Endothelial cell of umbilical vein (primary cell): ENCODE results near the gene TSR1. TPM values are rescaled to one million over a fixed set of nuclear protein-coding genes. Genes with fewer than 3 reads are reported as not detected.

ENCODE experiments used
- BruUV-seq: library from RNA; stranded (reverse); fragments of 400-500 nt; replicated peaks from 2 replicates; lab custom pipeline; 2021; lab: Mats Ljungman, UMichigan
- CTCF ChIA-PET: fragments of 300-600, 350-600 bp; sonication (Branson Sonifier 250); formaldehyde crosslinking; loops from one replicate; lab custom pipeline; 2021; ENCODE audit warnings: antibody characterized with exemption, inconsistent platforms; lab: Charles Lee
- POLR2A ChIA-PET: fragments of 300-600, 350-600 bp; sonication (Branson Sonifier 250); formaldehyde crosslinking; loops from one replicate; lab custom pipeline; 2021; ENCODE audit warnings: antibody characterized with exemption, inconsistent platforms; lab: Charles Lee
- DNase-seq: peaks from one replicate; pipeline ENCODE4 v3.0.0-alpha.2; 2011; ENCODE audit warnings: low read depth, low spot score
- FAIRE-seq: peaks from 2 replicates; lab custom pipeline; 2011; peaks lifted over from hg19 to GRCh38; lab: Jason Lieb, UNC
- H2AFZ ChIP-seq: 2 replicates; pipeline ENCODE4 v1.6.0; 2012; ENCODE audit warnings: low read depth, low read length, control low read depth, inconsistent platforms
- H3K27ac ChIP-seq: 2 replicates; pipeline ENCODE4 v1.5.1; 2011; ENCODE audit warnings: low read depth, mild to moderate bottlenecking, control low read depth, low read length, moderate library complexity; ENCODE audit not compliant: insufficient read depth
- H3K27me3 ChIP-seq, 2 experiments: 2 replicates each; pipeline versions ENCODE4 v1.6.0 to v1.6.1; 2011; ENCODE audit warnings: low read length in 2 of 2, mixed read lengths in 1 of 2; ENCODE audit not compliant: control insufficient read depth in 2 of 2, insufficient read depth in 2 of 2
- H3K36me3 ChIP-seq, 2 experiments: 2 replicates in 1 of 2; 3 replicates in 1 of 2; pipeline ENCODE4 v1.5.1; 2011; ENCODE audit warnings: low read length in 2 of 2, mild to moderate bottlenecking in 1 of 2, moderate library complexity in 1 of 2; ENCODE audit not compliant: control insufficient read depth in 2 of 2, insufficient read depth in 2 of 2; ENCODE audit errors: extremely low read depth in 1 of 2
- H3K4me1 ChIP-seq: 3 replicates; pipeline ENCODE4 v1.5.1; 2011; ENCODE audit warnings: mild to moderate bottlenecking, low read length; ENCODE audit not compliant: control insufficient read depth, insufficient read depth; ENCODE audit errors: extremely low read depth
- H3K4me2 ChIP-seq: 2 replicates; pipeline ENCODE4 v1.6.1; 2011; ENCODE audit warnings: low read length, control low read depth, mixed read lengths; ENCODE audit not compliant: insufficient read depth
- H3K4me3 ChIP-seq, 3 experiments: fragments of 200-600 bp in 1 of 3; sonication (generic), shearing (Covaris generic) in 1 of 3; replicated peaks in 1 of 3; 2 replicates each; pipeline ENCODE4 v1.5.1; 2011 to 2016; ENCODE audit warnings: control low read depth in 3 of 3, low read length in 3 of 3, mild to moderate bottlenecking in 2 of 3, inconsistent platforms in 1 of 3, low read depth in 1 of 3, moderate library complexity in 1 of 3; ENCODE audit not compliant: insufficient read depth in 1 of 3
- H3K79me2 ChIP-seq: 2 replicates; pipeline ENCODE4 v1.6.0; 2012; ENCODE audit warnings: low read length, inconsistent platforms; ENCODE audit not compliant: control insufficient read depth, insufficient read depth
- H3K9ac ChIP-seq: replicated peaks from 2 replicates; pipeline ENCODE3; 2011; ENCODE audit warnings: low read length, control low read depth; ENCODE audit not compliant: insufficient read depth; ENCODE audit errors: extremely low read depth
- H3K9me1 ChIP-seq: replicated peaks from 3 replicates; pipeline ENCODE4 v1.6.0; 2011; ENCODE audit warnings: mild to moderate bottlenecking, low read length; ENCODE audit not compliant: control insufficient read depth, insufficient read depth; ENCODE audit errors: extremely low read depth
- H3K9me3 ChIP-seq: replicated peaks from 2 replicates; pipeline ENCODE4 v1.5.1; 2012; ENCODE audit warnings: low read length, inconsistent platforms; ENCODE audit not compliant: control insufficient read depth, insufficient read depth
- H4K20me1 ChIP-seq: replicated peaks from 2 replicates; pipeline ENCODE3; 2011; ENCODE audit warnings: mild to moderate bottlenecking, low read length; ENCODE audit not compliant: control insufficient read depth, insufficient read depth; ENCODE audit errors: extremely low read depth
- EZH2 ChIP-seq: IDR thresholded peaks from 2 replicates; pipeline ENCODE4 v1.6.1; 2012; ENCODE audit warnings: borderline replicate concordance, low read depth, mild to moderate bottlenecking, moderate library complexity, low read length, inconsistent platforms; ENCODE audit not compliant: severe bottlenecking
- FOS ChIP-seq: IDR thresholded peaks from 2 replicates; pipeline ENCODE4 v1.6.1; 2011; ENCODE audit warnings: mild to moderate bottlenecking, low read length, moderate library complexity, borderline replicate concordance; ENCODE audit not compliant: insufficient read depth
- GATA2 ChIP-seq: IDR thresholded peaks from 2 replicates; pipeline ENCODE4 v1.7.0; 2011; ENCODE audit warnings: low read depth, mild to moderate bottlenecking, moderate library complexity, mixed read lengths, low read length; ENCODE audit not compliant: insufficient read length, insufficient read depth
- JUN ChIP-seq: IDR thresholded peaks from 2 replicates; pipeline ENCODE4 v1.6.1; 2011; ENCODE audit warnings: borderline replicate concordance, low read depth; ENCODE audit not compliant: insufficient read length, insufficient read depth
- MYC ChIP-seq: IDR thresholded peaks from one replicate; pipeline ENCODE4 v1.6.1; 2011; ENCODE audit warnings: mild to moderate bottlenecking, low read depth, low read length
- POLR2A ChIP-seq: IDR thresholded peaks from 2 replicates; pipeline ENCODE4 v1.6.1; 2012; ENCODE audit warnings: low read depth, mild to moderate bottlenecking, control low read depth, low read length
- POLR2AphosphoS5 ChIP-seq: IDR thresholded peaks from 2 replicates; pipeline ENCODE4 v1.6.1; 2012; ENCODE audit warnings: low read depth, mild to moderate bottlenecking, control low read depth, low read length, moderate library complexity; ENCODE audit not compliant: insufficient read depth
- dilution Hi-C: fragments of 300-500 bp; cut with MboI; formaldehyde crosslinking; loops from one replicate; pipeline ENCODE4 v1.15.0; 2019; ENCODE audit warnings: low sequenced_read_pairs; ENCODE audit not compliant: extremely low pct_ligation_motif_present
- intact Hi-C: fragments of 100-400 bp; cut with micrococcal nuclease; formaldehyde crosslinking; loops from one replicate; pipeline ENCODE4 v1.10.0; 2022
- polyA plus RNA-seq, 4 experiments: library from polyadenylated mRNA; depleted of rRNA in 3 of 4; stranded (reverse) in 3 of 4; unstranded in 1 of 4; fragments of >200 nt; gene quantifications; 2 replicates each; pipeline versions ENCODE4 v1.2.1 to v1.2.3, GENCODE V29; 2011 to 2012; ENCODE audit warnings: missing spikeins in 1 of 4
- total RNA-seq: library from RNA; stranded (reverse); gene quantifications from 2 replicates; pipeline ENCODE4 v1.2.3, GENCODE V29; 2021
- TF ChIP-seq, protein P1 (sequence below): IDR thresholded peaks from 2 replicates; pipeline ENCODE4 v1.6.1; 2011; ENCODE audit not compliant: insufficient read depth, insufficient read length

TSR1 gene
- total and polyA plus RNA-seq, 2 donors (not counting 3 experiments of a cell fraction or from before 2014, with no cell fraction given), result 6.2 to 39.9 TPM

- H3K9me3 ChIP-seq, result no peaks in the 10 kb centered on the region
- H3K9ac ChIP-seq, result no peak overlapping the region
- POLR2A ChIA-PET, result interaction anchor here (1.0 kb wide), 1 partner anchor 8 kb away, joined by 3 read pairs; the partner anchor contains the start of genes SMG6 and SRR
- no peaks in the 10 kb centered on the region for H4K20me1 ChIP-seq
- H3K4me1 ChIP-seq, result no peaks in the 10 kb centered on the region
- H3K4me3 ChIP-seq, result no peak overlapping the region
- H3K27ac ChIP-seq, result no peak overlapping the region
- no peaks in the 10 kb centered on the region for H3K27me3 ChIP-seq
- intact Hi-C loops, result no loop called here
- dilution Hi-C loops, result no loop called here
- FAIRE-seq (no peak), DNase-seq (no peak)
- no peak overlapping the region for H2AFZ ChIP-seq
- H3K9me1 ChIP-seq, result no peaks in the 10 kb centered on the region
- H3K79me2 ChIP-seq, result peaks cover 19% of the 10 kb centered on the region
- CTCF ChIA-PET, result interaction anchor here (1.3 kb wide), 1 partner anchor 9 kb away, joined by 5 read pairs; no protein-coding TSS in a partner anchor
- H3K4me2 ChIP-seq, result no peak overlapping the region
- H3K36me3 ChIP-seq, result peaks cover 13 to 31% of the 10 kb centered on the region in 2 experiments
- TF ChIP-seq EZH2 (no peak), JUN (peak; percentile 1), GATA2 (no peak), MYC (no peak), POLR2AphosphoS5 (no peak), FOS (no peak), POLR2A (no peak)
- TF ChIP-seq, protein P1, sequence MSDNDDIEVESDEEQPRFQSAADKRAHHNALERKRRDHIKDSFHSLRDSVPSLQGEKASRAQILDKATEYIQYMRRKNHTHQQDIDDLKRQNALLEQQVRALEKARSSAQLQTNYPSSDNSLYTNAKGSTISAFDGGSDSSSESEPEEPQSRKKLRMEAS, result no peak
- BruUV-seq, result no TSS peak
These were observed 40.7 kb downstream of the TSR1 start for GRCh38 chr17:2295575-2295974.

- Histone ChIP-seq H3K9me1 (no peaks in the 10 kb centered on the region), H3K27ac (no peak overlapping the region), H3K36me3 (peaks cover 17 to 27% of the 10 kb centered on the region in 2 experiments), H4K20me1 (no peaks in the 10 kb centered on the region), H3K9ac (no peak overlapping the region), H3K4me2 (no peak overlapping the region), H3K4me3 (no peak overlapping the region), H3K4me1 (no peaks in the 10 kb centered on the region), H2AFZ (no peak overlapping the region), H3K79me2 (peaks cover 12% of the 10 kb centered on the region), H3K9me3 (no peaks in the 10 kb centered on the region), H3K27me3 (no peaks in the 10 kb centered on the region)
- dilution Hi-C loops, result no loop called here
- POLR2A ChIA-PET, result no interaction called here
- DNase-seq (no peak), FAIRE-seq (no peak)
- intact Hi-C loops, result no loop called here
- CTCF ChIA-PET, result interaction anchor here (0.9 kb wide), 1 partner anchor 124 kb away, joined by 3 read pairs; no protein-coding TSS in a partner anchor
- TF ChIP-seq, protein P1, result no peak
- TF ChIP-seq POLR2A, result no peak
- BruUV-seq, result no TSS peak
These were observed 44.2 kb downstream of the TSR1 start for GRCh38 chr17:2292100-2292499.
